Stimulated activated CD8-positive, alpha-beta memory T cell treated with anti-CD3 and anti-CD28 coated beads, Interleukin-12 subunit alpha, Interleukin-12 subunit beta, amount 100 ng/mL, for 1 hour (primary cell): Measurements from ENCODE around the gene IKZF3.

Experiments
- DNase-seq: peaks from one replicate; pipeline ENCODE4 v3.0.0-alpha.2; 2020; ENCODE audit warnings: low read depth

IKZF3 gene

GRCh38 chr17:39814497-39814896 is 49.6 kb downstream of the IKZF3 start:
- no peak for DNase-seq

- DNase-seq = peak; percentile 35
These were observed 50.5 kb downstream of the IKZF3 start for GRCh38 chr17:39813631-39814030.

DNA sequence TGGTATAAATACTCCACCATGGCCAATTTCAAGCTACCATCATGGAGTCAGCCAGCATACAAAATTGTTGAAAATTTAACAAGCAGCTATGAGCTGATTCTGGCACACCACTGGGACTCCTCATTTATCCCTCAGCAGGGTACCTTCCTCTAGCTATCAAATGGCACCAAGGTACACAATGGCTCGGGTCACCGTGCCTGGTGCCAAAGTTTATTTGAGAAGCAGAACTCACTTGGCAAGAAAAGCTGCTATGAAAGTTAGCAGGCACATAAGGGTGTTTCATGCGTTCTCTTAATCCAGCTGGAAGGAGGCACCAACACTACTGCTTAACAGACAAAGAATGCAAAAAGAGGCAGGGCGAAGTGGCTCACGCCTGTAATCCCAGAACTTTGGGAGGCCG is 51.6 kb downstream of the IKZF3 start:
- no peak for DNase-seq

DNA sequence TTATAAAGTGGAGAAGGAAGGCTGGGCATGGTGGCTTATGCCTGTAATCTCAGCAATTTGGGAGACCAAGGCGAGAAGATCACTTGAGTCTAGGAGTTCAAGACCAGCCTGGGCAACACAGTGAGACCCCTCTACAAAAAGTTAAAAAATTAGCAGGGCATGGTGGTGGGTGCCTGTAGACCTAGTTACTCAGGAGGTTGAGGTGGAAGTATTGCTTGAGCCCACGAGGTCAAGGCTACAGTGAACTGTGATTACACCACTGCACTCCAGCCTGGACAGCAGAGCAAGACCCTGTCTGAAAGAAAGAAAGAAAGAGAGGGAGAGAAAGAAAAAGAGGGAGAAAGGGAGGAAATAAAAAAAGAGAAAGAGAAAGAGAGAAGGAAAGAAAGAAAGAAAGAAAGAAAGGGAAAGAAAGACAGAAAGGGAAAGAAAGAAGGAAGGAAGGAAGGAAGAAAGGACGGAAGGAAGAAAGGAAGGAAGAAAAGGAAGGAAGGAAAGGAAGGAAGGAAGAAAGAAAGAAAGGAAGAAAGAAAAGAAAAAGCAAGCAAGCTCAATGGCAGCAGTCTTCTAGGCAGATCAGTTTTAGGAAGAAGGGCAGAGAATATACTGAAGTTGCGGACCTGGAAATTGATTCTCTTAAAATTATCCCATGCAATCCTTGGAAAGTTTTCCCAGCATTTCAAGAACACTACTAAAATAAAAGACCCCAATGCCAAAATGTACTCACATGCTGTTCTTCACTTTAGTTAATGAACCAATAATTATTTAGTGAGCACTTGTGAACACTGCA is 53.0 kb downstream of the IKZF3 start:
- DNase-seq = no peak

- no peak for DNase-seq
These were observed 54.9 kb downstream of the IKZF3 start for GRCh38 chr17:39809221-39809620.

DNA sequence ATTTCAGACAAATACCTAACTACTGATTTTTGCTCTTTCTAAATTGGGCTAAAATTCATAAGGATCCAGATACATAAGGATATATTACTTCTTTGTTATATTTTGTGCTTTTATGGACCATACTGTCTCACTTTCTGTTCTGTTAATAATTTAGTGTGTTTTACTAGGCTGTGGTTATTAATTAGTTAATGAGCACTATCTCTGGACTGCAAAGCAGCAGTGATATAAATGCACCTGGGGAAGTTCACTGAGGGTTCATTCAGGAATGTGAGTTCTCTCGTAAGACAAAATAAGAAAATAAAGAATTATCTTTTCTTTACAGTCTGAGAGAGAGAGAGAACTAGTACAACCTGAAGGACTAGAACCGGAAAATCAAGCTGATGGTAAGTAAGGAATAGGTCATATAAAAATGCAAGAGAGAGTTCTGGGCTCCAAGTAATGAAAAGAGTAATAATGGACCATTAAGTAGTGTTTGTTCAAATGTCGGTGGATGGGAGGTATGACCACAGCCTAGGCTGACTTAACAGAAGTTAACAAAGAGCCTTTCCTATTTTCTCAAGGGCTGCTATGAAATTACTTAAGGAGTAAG is 55.6 kb downstream of the IKZF3 start:
- no peak for DNase-seq

DNA sequence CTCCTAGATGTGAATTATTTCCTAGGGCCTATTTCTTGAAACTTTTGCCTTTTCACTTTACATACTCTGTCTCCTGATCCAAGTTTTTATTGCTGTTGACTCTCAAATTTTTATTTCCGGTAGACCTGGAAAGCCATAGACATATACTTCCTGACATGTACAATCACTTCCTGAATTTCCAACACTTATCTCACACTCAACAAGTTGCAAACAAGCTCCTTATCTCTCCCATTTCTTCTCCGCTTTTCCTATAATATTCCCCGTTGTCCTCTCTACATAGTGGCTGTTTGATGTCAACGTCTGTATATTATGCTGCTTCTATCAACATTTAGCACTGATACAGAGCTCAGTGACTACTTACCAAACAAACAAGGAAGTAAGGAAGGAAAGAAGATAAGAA is 59.3 kb downstream of the IKZF3 start:
- DNase-seq = no peak

DNA sequence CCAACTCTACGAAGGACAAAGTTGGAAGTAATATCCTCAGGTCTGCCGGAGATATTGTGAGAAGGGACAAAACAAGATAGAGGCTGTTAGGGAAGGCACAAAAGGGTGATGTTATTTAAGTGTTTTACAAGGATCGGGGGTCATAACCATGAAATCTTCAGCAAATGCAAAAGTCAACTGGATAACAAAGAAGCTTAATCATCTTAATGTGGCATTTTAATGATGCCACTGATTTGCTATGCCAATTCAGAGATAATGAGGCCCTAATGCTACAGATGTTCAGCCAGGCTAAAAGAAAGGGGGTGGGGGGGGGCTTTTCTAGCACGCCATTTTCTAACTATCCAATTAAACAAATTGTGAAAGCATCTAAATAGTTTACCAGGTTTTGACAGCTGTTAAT is 63.1 kb downstream of the IKZF3 start:
- no peak for DNase-seq

GRCh38 chr17:39800540-39800939 is 63.6 kb downstream of the IKZF3 start:
- DNase-seq = no peak

- no peak for DNase-seq
These were observed 64.7 kb downstream of the IKZF3 start for GRCh38 chr17:39799395-39799794.

DNA sequence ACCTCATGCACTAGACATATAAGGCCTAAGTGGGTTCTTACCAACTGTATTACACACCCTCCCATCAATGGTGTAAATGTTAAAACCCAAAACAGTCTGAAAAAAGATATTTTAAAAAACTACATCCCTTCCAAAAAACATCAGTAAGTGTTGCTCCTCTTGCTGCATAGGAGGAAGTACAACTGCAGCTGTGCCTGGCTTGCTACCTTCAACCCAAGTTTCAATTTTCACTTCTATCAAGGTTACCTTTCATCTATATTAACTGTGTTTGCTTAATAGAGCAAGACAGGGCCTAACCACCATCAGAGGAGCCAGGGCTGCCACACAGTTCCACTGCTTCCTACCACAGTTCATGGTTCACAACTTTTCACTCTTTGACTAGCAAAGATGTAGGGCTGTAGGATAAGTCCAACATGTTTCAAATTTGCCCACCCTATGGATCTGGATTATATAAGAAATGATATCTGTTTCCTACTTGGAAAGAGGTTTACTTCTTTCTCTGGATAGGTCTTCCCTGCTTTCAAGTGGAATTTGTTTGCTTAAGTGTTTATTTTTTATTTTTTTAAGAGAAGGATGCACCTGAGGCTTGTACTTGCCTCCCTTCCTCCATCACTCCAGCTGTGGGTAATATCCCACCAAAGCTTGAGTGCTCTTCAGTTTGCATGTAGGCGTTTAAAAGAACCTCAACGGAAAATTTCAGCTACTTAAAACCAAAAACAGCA is 69.7 kb downstream of the IKZF3 start:
- DNase-seq = no peak

DNA sequence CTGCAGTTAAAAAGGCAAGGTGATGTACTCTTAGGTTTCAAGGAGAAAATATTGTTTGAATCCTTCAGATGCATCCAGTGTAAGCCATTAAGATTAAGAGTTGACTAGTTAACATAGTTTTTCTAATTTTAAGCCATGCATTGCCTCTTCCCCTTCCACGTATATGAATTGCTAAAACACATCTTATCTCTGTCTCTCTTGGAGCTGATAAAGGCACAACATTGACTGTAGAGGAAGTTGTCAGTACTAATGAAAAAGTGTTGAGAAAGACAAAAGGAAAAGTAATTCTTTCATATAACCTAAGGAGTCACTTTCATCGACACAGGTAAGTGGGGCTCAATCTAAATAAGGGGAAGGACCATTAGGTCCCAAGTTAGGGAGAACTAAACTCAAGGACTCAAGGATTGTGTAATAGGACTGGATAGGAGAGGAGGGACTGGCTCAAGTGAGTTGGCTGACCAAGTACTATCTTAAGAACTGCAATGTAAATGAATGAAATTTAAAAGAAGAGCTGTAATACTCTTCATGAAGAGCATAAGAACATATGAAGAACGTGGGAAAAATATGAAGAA is 70.7 kb downstream of the IKZF3 start:
- DNase-seq = no peak

DNA sequence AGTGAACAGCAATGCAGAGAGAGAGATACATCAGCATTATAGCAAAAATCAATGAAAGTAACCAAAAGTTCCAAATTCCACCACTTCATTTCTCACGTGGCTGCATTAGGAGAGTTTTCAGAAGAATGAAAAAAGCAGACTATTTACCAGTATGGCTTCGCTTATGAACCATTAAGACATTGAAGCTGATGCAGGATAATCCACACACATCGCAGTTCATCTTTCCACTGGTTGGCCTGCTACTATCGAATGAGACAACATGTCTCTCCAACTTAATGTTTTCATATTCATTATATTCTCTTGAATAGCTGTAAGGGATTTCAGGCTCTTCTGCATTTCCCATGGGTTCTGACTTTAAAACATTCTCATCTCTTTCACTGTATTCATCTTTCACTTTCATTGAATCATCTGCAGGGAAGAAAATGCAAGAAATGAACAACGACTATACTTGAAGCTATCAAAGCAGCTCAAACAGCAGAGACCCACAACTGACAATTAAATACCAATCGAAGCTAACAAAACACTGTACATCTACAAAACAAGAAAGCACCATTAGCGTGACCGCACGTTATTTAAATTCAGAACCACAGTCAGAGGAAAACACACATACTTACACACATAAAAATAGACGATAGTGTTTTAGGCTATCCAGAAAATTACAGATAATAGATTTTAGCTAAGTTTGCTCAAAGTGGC is 71.4 kb downstream of the IKZF3 start:
- no peak for DNase-seq

DNA sequence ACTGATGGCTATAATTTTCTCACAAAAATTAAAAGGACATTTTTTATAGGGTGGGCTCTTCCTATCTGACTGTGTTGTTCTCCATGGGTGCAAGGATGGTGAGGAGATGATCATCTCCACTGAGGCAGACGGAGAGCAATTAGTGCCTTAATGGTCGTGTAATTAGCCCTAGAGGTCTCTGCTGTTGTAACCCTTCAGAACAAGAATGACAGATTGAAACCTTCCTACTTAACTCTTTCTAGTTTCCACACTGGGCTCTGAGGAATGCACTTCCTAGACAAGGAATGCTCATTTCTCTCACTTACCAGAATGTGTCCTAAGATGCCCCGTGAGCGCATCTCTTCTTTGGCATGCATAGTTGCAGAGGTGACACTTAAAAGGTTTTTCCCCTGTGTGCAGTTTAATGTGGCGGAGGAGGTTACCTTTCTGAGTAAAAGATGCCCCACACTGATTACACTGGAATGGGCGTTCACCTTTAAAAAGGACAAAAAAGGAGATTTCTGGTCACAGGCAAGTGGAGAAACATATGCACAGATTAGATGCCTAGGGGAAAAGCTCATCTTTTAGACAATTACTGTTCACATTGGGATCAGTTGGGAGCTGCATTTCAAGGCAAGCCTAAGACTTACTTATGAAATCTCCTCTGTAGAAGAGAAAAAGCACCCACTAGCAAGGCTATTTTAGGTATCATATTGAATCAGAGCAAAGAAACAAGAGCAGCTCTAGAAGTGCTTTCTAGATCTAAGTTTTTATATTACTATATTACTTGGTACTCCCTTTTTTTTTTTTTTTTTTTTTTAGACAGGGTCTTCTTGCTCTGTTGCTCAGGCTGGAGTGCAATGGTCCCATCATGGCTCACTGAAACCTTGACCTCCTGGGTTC is 72.8 kb downstream of the IKZF3 start:
- no peak for DNase-seq

DNA sequence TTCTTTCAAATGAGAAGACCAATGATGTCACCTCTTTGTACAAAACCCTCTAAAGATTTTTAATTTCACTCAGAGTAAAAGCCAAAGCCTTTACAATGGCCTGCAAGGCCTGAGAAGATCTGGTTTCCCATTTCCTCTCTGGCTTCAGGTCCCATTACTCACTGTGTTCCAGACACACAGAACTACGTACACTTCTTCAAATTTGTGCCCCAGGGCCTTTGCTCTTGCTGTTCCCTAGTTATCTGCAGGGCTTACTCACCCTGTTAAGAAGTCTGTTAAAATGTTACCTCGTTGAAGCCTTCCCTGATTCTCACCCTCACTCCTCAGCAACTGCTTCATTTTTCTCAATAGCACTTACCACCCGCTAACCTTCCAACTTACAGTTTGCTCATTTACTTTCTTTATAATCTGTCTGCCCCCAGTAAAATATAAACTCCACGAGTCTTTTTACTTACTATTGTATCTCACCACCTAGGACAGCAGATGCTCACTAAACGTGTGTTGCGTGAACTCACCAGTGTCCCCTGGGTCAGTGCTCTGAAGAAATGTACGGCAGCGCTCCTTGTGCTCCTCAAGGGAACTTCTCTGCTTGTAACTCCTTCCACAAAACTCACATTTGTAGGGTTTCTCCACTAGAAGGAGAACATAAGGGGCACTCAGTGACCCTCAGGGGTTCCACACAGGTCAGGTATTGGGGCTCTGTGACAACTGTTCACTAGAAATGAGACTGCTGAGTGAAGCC is 76.2 kb downstream of the IKZF3 start:
- no peak for DNase-seq

GRCh38 chr17:39787041-39787440 is 77.1 kb downstream of the IKZF3 start:
- DNase-seq = no peak

- DNase-seq = no peak
These were observed 81.1 kb downstream of the IKZF3 start for GRCh38 chr17:39782980-39783379.

DNA sequence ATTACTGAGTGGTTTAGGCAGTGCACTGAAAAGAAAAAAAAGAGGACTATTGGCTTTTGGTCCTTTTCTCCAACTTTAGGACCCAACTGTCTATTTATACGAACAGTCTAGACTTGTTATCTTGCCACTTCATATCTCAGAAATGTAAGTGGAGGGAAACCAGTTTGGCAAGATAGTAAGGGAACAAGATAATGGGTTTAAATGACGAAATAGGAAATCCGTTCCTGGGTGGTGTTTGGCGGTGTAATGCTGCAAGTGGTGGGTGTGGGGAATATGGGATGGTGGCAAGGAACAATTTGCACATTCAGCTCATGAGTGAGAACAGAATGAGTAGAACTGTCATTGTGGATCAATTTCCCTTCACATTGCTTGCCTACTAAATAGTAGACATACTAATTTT is 81.6 kb downstream of the IKZF3 start:
- DNase-seq = no peak

- DNase-seq = no peak
These were observed 82.3 kb downstream of the IKZF3 start for GRCh38 chr17:39781861-39782213.

GRCh38 chr17:39781031-39781860 is 82.9 kb downstream of the IKZF3 start:
- DNase-seq = no peak
